HCT116 (cell line): Measurements from ENCODE around the gene PRRT1B. TPM values are rescaled to one million over a fixed set of nuclear protein-coding genes. Genes with fewer than 3 reads are reported as not detected.

Source experiments
- ATAC-seq: fragments of 200-7000 bp; cut with Tn5 transposase; 2 replicates; pipeline ENCODE4 v1.9.1; 2020; ENCODE audit warnings: mild to moderate bottlenecking, moderate library complexity
- BruUV-seq: library from RNA; stranded (reverse); fragments of 400-500 nt; replicated peaks from 2 replicates; lab custom pipeline; 2021; lab: Mats Ljungman, UMichigan
- CTCF ChIA-PET: fragments of 300-600 bp; sonication (Branson Sonifier 250); formaldehyde crosslinking; loops from one replicate; lab custom pipeline; 2021; ENCODE audit warnings: antibody characterized with exemption; lab: Charles Lee
- POLR2A ChIA-PET: fragments of 300-600, 350-600 bp; sonication (Branson Sonifier 250); formaldehyde crosslinking; loops from one replicate; lab custom pipeline; 2021; ENCODE audit warnings: antibody characterized with exemption; lab: Charles Lee
- RAD21 ChIA-PET, 2 experiments: fragments of 300-600 bp; sonication (Branson Sonifier 250); formaldehyde crosslinking; loops; one replicate each; lab custom pipeline; 2023; ENCODE audit warnings: low total read pairs in 2 of 2; ENCODE audit not compliant: uncharacterized antibody in 2 of 2, unreplicated experiment in 2 of 2, low non-redundant PET in 1 of 2; lab: Charles Lee
- DNase-seq: peaks from one replicate; pipeline ENCODE4 v3.0.0-alpha.2; 2010; ENCODE audit warnings: low read depth, low spot score
- H2AFZ ChIP-seq: fragments of 200-600 bp; shearing (Covaris generic), sonication (generic); 2 replicates; pipeline ENCODE4 v1.6.1; 2017; ENCODE audit warnings: low read depth, mixed run types, mixed read lengths, antibody characterized with exemption, low read length; ENCODE audit not compliant: poor library complexity, severe bottlenecking
- H3K27ac ChIP-seq: 2 replicates; pipeline ENCODE4 v1.5.1; 2012; ENCODE audit warnings: low read depth, low read length
- H3K27me3 ChIP-seq: fragments of 200-600 bp; sonication (generic); 2 replicates; pipeline ENCODE4 v1.6.1; 2016; ENCODE audit warnings: mixed run types, low read length, mixed read lengths; ENCODE audit not compliant: insufficient read depth
- H3K36me3 ChIP-seq, 2 experiments: fragments of 200-500 bp in 1 of 2; fragments of 200-600 bp in 1 of 2; sonication (Bioruptor generic) in 1 of 2; sonication (generic) in 1 of 2; 2 replicates each; pipeline versions ENCODE4 v1.5.1 to v1.6.1; 2014 to 2016; ENCODE audit warnings: low read length in 2 of 2, inconsistent platforms in 1 of 2, mixed read lengths in 1 of 2, mixed run types in 1 of 2; ENCODE audit not compliant: insufficient read depth in 2 of 2, control insufficient read depth in 1 of 2
- H3K4me1 ChIP-seq, 2 experiments: fragments of 200-600 bp in 1 of 2; sonication (generic) in 1 of 2; 2 replicates each; pipeline versions ENCODE4 v1.5.1 to v1.6.1; 2012 to 2017; ENCODE audit warnings: low read length in 2 of 2, inconsistent platforms in 1 of 2, mild to moderate bottlenecking in 1 of 2, mixed read lengths in 1 of 2, mixed run types in 1 of 2, moderate library complexity in 1 of 2; ENCODE audit not compliant: insufficient read depth in 2 of 2, control insufficient read depth in 1 of 2
- H3K4me2 ChIP-seq: fragments of 200-600 bp; sonication (generic); 2 replicates; pipeline ENCODE4 v1.6.1; 2017; ENCODE audit warnings: mixed run types, low read length, mixed read lengths
- H3K4me3 ChIP-seq, 2 experiments: fragments of 200-600 bp in 1 of 2; sonication (generic) in 1 of 2; replicated peaks in 1 of 2; 2 replicates each; pipeline ENCODE4 v1.5.1; 2011 to 2016; ENCODE audit warnings: low read length in 2 of 2, control low read depth in 1 of 2, low read depth in 1 of 2, mild to moderate bottlenecking in 1 of 2, mixed read lengths in 1 of 2, mixed run types in 1 of 2
- H3K79me2 ChIP-seq: fragments of 200-600 bp; sonication (generic); 2 replicates; pipeline ENCODE4 v1.6.1; 2017; ENCODE audit warnings: mild to moderate bottlenecking, mixed run types, low read length, moderate library complexity, mixed read lengths; ENCODE audit not compliant: insufficient read depth
- H3K9ac ChIP-seq: fragments of 200-600 bp; sonication (generic); 2 replicates; pipeline ENCODE4 v1.6.1; 2016; ENCODE audit warnings: low read length, mixed read lengths
- H3K9me2 ChIP-seq: fragments of 200-600 bp; sonication (generic), shearing (Covaris generic); 2 replicates; pipeline ENCODE4 v1.6.1; 2017; ENCODE audit warnings: mixed run types, mild to moderate bottlenecking, moderate library complexity; ENCODE audit not compliant: insufficient read depth
- H3K9me3 ChIP-seq, 2 experiments: fragments of 200-500 bp in 1 of 2; fragments of 200-600 bp in 1 of 2; sonication (Bioruptor generic) in 1 of 2; sonication (generic) in 1 of 2; 2 replicates each; pipeline ENCODE4 v1.6.1; 2014 to 2017; ENCODE audit warnings: low read length in 2 of 2, mixed read lengths in 2 of 2, inconsistent platforms in 1 of 2, low read depth in 1 of 2, mild to moderate bottlenecking in 1 of 2, mixed run types in 1 of 2, moderate library complexity in 1 of 2; ENCODE audit not compliant: control insufficient read depth in 1 of 2, insufficient read depth in 1 of 2
- H4K20me1 ChIP-seq: fragments of 200-600 bp; sonication (generic), shearing (Covaris generic); 2 replicates; pipeline ENCODE4 v1.6.1; 2017; ENCODE audit warnings: mixed run types, mild to moderate bottlenecking, moderate library complexity; ENCODE audit not compliant: insufficient read depth
- ATF3 ChIP-seq: IDR thresholded peaks from 2 replicates; pipeline ENCODE4 v1.6.1; 2012
- CEBPB ChIP-seq: IDR thresholded peaks from 2 replicates; pipeline ENCODE4 v1.6.1; 2012; ENCODE audit warnings: low read depth
- EGR1 ChIP-seq: IDR thresholded peaks from 2 replicates; pipeline ENCODE4 v1.6.1; 2012; ENCODE audit warnings: low read depth
- ELF1 ChIP-seq: IDR thresholded peaks from 2 replicates; pipeline ENCODE4 v1.6.1; 2012; ENCODE audit warnings: low read depth, borderline replicate concordance
- EZH2 ChIP-seq: fragments of 200-600 bp; sonication (generic); IDR thresholded peaks from 2 replicates; pipeline ENCODE4 v1.6.1; 2017; ENCODE audit warnings: antibody characterized with exemption, mixed run types
- FOSL1 ChIP-seq: IDR thresholded peaks from 2 replicates; pipeline ENCODE4 v1.6.1; 2012; ENCODE audit warnings: low read depth
- MAX ChIP-seq: IDR thresholded peaks from 2 replicates; pipeline ENCODE4 v1.6.1; 2012
- POLR2A ChIP-seq: IDR thresholded peaks from 2 replicates; pipeline ENCODE4 v1.7.0; 2011; ENCODE audit warnings: borderline replicate concordance; ENCODE audit not compliant: insufficient read depth, insufficient read length; ENCODE audit errors: extremely low read depth
- REST ChIP-seq: IDR thresholded peaks from 2 replicates; pipeline ENCODE4 v1.6.1; 2012; ENCODE audit warnings: low read depth
- TCF7L2 ChIP-seq: IDR thresholded peaks from 2 replicates; pipeline ENCODE4 v1.7.0; 2011; ENCODE audit warnings: borderline replicate concordance, inconsistent platforms; ENCODE audit not compliant: insufficient read depth, insufficient read length; ENCODE audit errors: extremely low read depth
- ZBTB33 ChIP-seq: IDR thresholded peaks from 2 replicates; pipeline ENCODE4 v1.6.1; 2011; ENCODE audit warnings: mild to moderate bottlenecking, low read length, moderate library complexity; ENCODE audit not compliant: insufficient replicate concordance; ENCODE audit errors: extremely low read depth
- intact Hi-C: fragments of 100-400 bp; cut with micrococcal nuclease; formaldehyde crosslinking; loops from 2 replicates; pipeline ENCODE4 v1.10.0; 2022
- total RNA-seq: library from RNA; stranded (reverse); gene quantifications from one replicate; pipeline ENCODE4 v1.2.1, GENCODE V29; 2021; ENCODE audit not compliant: unreplicated experiment

PRRT1B gene
- total RNA-seq, 1 experiment from 2014 or later, result not detected

- TF ChIP-seq ZBTB33, result no peak
- no peak for TF ChIP-seq ATF3
- no peak for TF ChIP-seq CEBPB
- TF ChIP-seq TCF7L2, result no peak
- TF ChIP-seq, all 23 proteins: peak for 0
Observed at GRCh38 chr9:131552030-131552429, 6.7 kb downstream of the PRRT1B start (continued).

GRCh38 chr9:131554087-131554842, 8.9 kb downstream of the PRRT1B start:
- CTCF ChIA-PET, result no interaction called here
- no peak for DNase-seq
- BruUV-seq, result no TSS peak
- no peak overlapping the region for H3K4me3 ChIP-seq
- no peak overlapping the region for H3K27ac ChIP-seq
- no peaks in the 10 kb centered on the region for H4K20me1 ChIP-seq
- no peak overlapping the region for H3K9ac ChIP-seq
- RAD21 ChIA-PET, result no interaction called here
- peak; percentile 32; the same call in 1 of the 2 replicates for ATAC-seq
- H3K4me2 ChIP-seq, result no peak overlapping the region
- no peaks in the 10 kb centered on the region for H3K36me3 ChIP-seq
- H3K9me2 ChIP-seq, result no peaks in the 10 kb centered on the region
- intact Hi-C loops, result no loop called here
- TF ChIP-seq REST (no peak), EZH2 (no peak), ZBTB33 (no peak), ELF1 (no peak), POLR2A (no peak), MAX (no peak), EGR1 (no peak), FOSL1 (no peak)
- no peak overlapping the region for H2AFZ ChIP-seq
- no peaks in the 10 kb centered on the region for H3K27me3 ChIP-seq
- no peaks in the 10 kb centered on the region for H3K79me2 ChIP-seq
- POLR2A ChIA-PET, result no interaction called here
- no peaks in the 10 kb centered on the region for H3K4me1 ChIP-seq
- H3K9me3 ChIP-seq, result no peaks in the 10 kb centered on the region
